IMR-90 (cell line): Measurements from ENCODE around the gene CXCL17. TPM values are rescaled to one million over a fixed set of nuclear protein-coding genes. Genes with fewer than 3 reads are reported as not detected.

ENCODE experiments used
- ATAC-seq: fragments of 200-7000 bp; cut with Tn5 transposase; 2 replicates; pipeline ENCODE4 v1.9.1; 2020; ENCODE audit warnings: low read depth, mild to moderate bottlenecking, moderate library complexity
- BruUV-seq: library from RNA; stranded (reverse); fragments of 400-500 nt; replicated peaks from 2 replicates; lab custom pipeline; 2021; lab: Mats Ljungman, UMichigan
- CTCF ChIA-PET: fragments of 300-600 bp; formaldehyde crosslinking; extraction: SDS; loops from one replicate; lab custom pipeline; 2021; ENCODE audit warnings: antibody characterized with exemption; lab: Yijun Ruan, JAX
- POLR2A ChIA-PET: fragments of 300-600 bp; sonication (Branson Sonifier 250); formaldehyde crosslinking; loops from one replicate; lab custom pipeline; 2022; ENCODE audit warnings: antibody characterized with exemption; ENCODE audit not compliant: unreplicated experiment; lab: Charles Lee
- DNase-seq: peaks from one replicate; pipeline ENCODE4 v3.0.0; 2013
- H2AFZ ChIP-seq: replicated peaks from 2 replicates; pipeline ENCODE3; 2013; ENCODE audit warnings: low read length, mild to moderate bottlenecking; ENCODE audit not compliant: poor library complexity
- H2AK5ac ChIP-seq: 2 replicates; pipeline ENCODE4 v1.6.1; 2013; ENCODE audit warnings: low read depth, low read length, inconsistent platforms
- H2AK9ac ChIP-seq: replicated peaks from 2 replicates; pipeline ENCODE3; 2013; ENCODE audit warnings: mild to moderate bottlenecking, low read depth, low read length, moderate library complexity; ENCODE audit not compliant: poor library complexity
- H2BK120ac ChIP-seq: 2 replicates; pipeline ENCODE4 v1.6.1; 2013; ENCODE audit warnings: low read depth, low read length, inconsistent platforms
- H2BK15ac ChIP-seq: 3 replicates; pipeline ENCODE4 v1.6.1; 2013; ENCODE audit warnings: low read depth, low read length, inconsistent platforms
- H2BK20ac ChIP-seq: 2 replicates; pipeline ENCODE4 v1.6.1; 2013; ENCODE audit warnings: low read depth, mild to moderate bottlenecking, inconsistent platforms, low read length, moderate library complexity
- H2BK5ac ChIP-seq: 2 replicates; pipeline ENCODE4 v1.6.1; 2013; ENCODE audit warnings: mild to moderate bottlenecking, low read depth, low read length, inconsistent platforms; ENCODE audit not compliant: poor library complexity, severe bottlenecking
- H3K14ac ChIP-seq: replicated peaks from 2 replicates; pipeline ENCODE4 v1.6.1; 2013; ENCODE audit warnings: low read depth, low read length, inconsistent platforms
- H3K18ac ChIP-seq: 2 replicates; pipeline ENCODE4 v1.6.1; 2013; ENCODE audit warnings: low read depth, low read length, control low read depth
- H3K23ac ChIP-seq: 2 replicates; pipeline ENCODE4 v1.6.1; 2013; ENCODE audit warnings: low read depth, low read length, inconsistent platforms
- H3K27ac ChIP-seq: 2 replicates; pipeline ENCODE4 v1.5.1; 2013; ENCODE audit warnings: mild to moderate bottlenecking, control low read depth, low read length; ENCODE audit not compliant: insufficient read depth
- H3K27me3 ChIP-seq: 2 replicates; pipeline ENCODE4 v1.6.1; 2013; ENCODE audit warnings: low read length; ENCODE audit not compliant: control insufficient read depth, insufficient read depth
- H3K36me3 ChIP-seq: 2 replicates; pipeline ENCODE4 v1.6.1; 2013; ENCODE audit warnings: low read length, mixed read lengths; ENCODE audit not compliant: control insufficient read depth, insufficient read depth
- H3K4ac ChIP-seq: 2 replicates; pipeline ENCODE4 v1.6.1; 2013; ENCODE audit warnings: low read depth, low read length, inconsistent platforms
- H3K4me1 ChIP-seq: 2 replicates; pipeline ENCODE4 v1.6.1; 2013; ENCODE audit warnings: low read length, mixed read lengths; ENCODE audit not compliant: control insufficient read depth, insufficient read depth
- H3K4me2 ChIP-seq: 2 replicates; pipeline ENCODE4 v1.6.1; 2013; ENCODE audit warnings: low read depth, mild to moderate bottlenecking, control low read depth, low read length, moderate library complexity
- H3K4me3 ChIP-seq: 2 replicates; pipeline ENCODE4 v1.5.1; 2013; ENCODE audit warnings: low read depth, mild to moderate bottlenecking, control low read depth, low read length, moderate library complexity; ENCODE audit not compliant: insufficient read depth
- H3K56ac ChIP-seq: 2 replicates; pipeline ENCODE4 v1.6.1; 2013; ENCODE audit warnings: low read length, inconsistent platforms; ENCODE audit not compliant: insufficient read depth; ENCODE audit errors: extremely low read depth
- H3K79me1 ChIP-seq, 2 experiments: 2 replicates each; pipeline ENCODE4 v1.6.1; 2013; ENCODE audit warnings: low read length in 2 of 2, inconsistent platforms in 1 of 2, low read depth in 1 of 2
- H3K9ac ChIP-seq: 2 replicates; pipeline ENCODE4 v1.6.1; 2013; ENCODE audit warnings: low read depth, low read length, control low read depth
- H3K9me1 ChIP-seq: 2 replicates; pipeline ENCODE4 v1.6.1; 2013; ENCODE audit warnings: low read length, inconsistent platforms; ENCODE audit not compliant: insufficient read depth
- H3K9me3 ChIP-seq: 2 replicates; pipeline ENCODE4 v1.6.1; 2013; ENCODE audit warnings: low read length; ENCODE audit not compliant: control insufficient read depth, insufficient read depth
- H4K20me1 ChIP-seq: 2 replicates; pipeline ENCODE4 v1.6.1; 2013; ENCODE audit warnings: low read length, inconsistent platforms; ENCODE audit not compliant: insufficient read depth
- H4K5ac ChIP-seq: 2 replicates; pipeline ENCODE4 v1.6.1; 2013; ENCODE audit warnings: mild to moderate bottlenecking, low read depth, low read length, control low read depth
- H4K8ac ChIP-seq, 2 experiments: 2 replicates each; pipeline ENCODE4 v1.6.1; 2013; ENCODE audit warnings: low read depth in 2 of 2, low read length in 2 of 2, control low read depth in 1 of 2, inconsistent platforms in 1 of 2
- H4K91ac ChIP-seq: 2 replicates; pipeline ENCODE4 v1.6.1; 2013; ENCODE audit warnings: low read depth, low read length, inconsistent platforms; ENCODE audit not compliant: insufficient read depth
- NFE2L2 ChIP-seq: fragments of 150-350 bp; IDR thresholded peaks from 2 replicates; pipeline ENCODE4 v1.6.1; 2016; ENCODE audit warnings: low read depth, mild to moderate bottlenecking, low read length
- WGBS, 2 experiments: methylation state at CpG; one replicate each; pipeline versions ENCODE4 v1.1.5 to v1.1.7; 2013; ENCODE audit warnings: missing lambda C conversion rate in 2 of 2; ENCODE audit not compliant: insufficient read length in 1 of 2; ENCODE audit errors: extremely low coverage in 2 of 2; 5-methylcytosine and 5-hydroxymethylcytosine counted together
- dilution Hi-C: fragments of 300-500 bp; cut with HindIII; formaldehyde crosslinking; loops from one replicate; pipeline ENCODE4 v1.14.3; 2018; ENCODE audit warnings: low sequenced_read_pairs; ENCODE audit not compliant: unreplicated experiment
- in situ Hi-C: fragments of 300-500 bp; cut with MboI; formaldehyde crosslinking; loops from 3 replicates; pipeline ENCODE4 v1.14.3; 2019; ENCODE audit warnings: low sequenced_read_pairs, inconsistent platforms, mixed read lengths
- intact Hi-C: fragments of 100-400 bp; cut with micrococcal nuclease; formaldehyde crosslinking; loops from 2 replicates; pipeline ENCODE4 v1.10.0; 2022
- polyA plus RNA-seq, 3 experiments: library from polyadenylated mRNA; depleted of rRNA; stranded (reverse); fragments of >200 nt; gene quantifications; 2 replicates each; pipeline ENCODE4 v1.2.3, GENCODE V29; 2012; ENCODE audit warnings: low replicate concordance in 1 of 3
- total RNA-seq: library from RNA; depleted of rRNA; stranded (reverse); fragments of >200 nt; gene quantifications from 2 replicates; pipeline ENCODE4 v1.2.3, GENCODE V29; 2012

CXCL17 gene
- total and polyA plus RNA-seq, 2 of the 4 experiments (the other 2 are of a cell fraction): not detected

DNA sequence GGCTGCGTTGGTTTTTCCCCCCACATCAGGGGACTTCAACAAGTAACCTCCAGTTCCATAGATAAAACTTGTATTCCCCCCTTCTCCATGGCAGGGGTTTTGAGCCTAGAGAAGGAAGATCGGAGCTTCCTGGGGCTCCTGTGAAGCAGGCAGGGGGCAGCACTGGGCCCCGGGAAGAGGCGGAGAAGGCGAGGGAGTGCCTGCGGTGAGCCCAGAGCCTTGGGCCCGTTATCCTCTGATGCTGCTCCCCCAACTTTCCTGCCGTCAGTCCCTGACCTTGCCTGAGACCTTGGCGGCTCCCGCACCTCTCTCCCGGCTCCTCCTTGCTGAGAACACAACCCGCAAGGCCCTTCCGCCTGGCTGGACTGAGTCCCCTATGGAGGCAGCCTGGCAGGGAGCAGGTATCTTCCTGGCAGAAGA is 18.0 kb downstream of the CXCL17 start:
- Histone ChIP-seq H3K27me3 (no peaks in the 10 kb centered on the region), H2BK5ac (no peak overlapping the region), H3K56ac (no peak overlapping the region), H4K91ac (no peak overlapping the region), H3K4me2 (no peak overlapping the region), H2AK9ac (no peak overlapping the region), H4K8ac (no peak overlapping the region), H3K9me1 (peaks cover 11% of the 10 kb centered on the region), H3K18ac (no peak overlapping the region), H3K23ac (no peak overlapping the region), H3K27ac (no peak overlapping the region), H3K4me3 (no peak overlapping the region), H3K4ac (no peak overlapping the region), H2BK120ac (no peak overlapping the region), H4K20me1 (peaks cover 8% of the 10 kb centered on the region; the same call in 1 of the 2 replicates), H2AK5ac (no peak overlapping the region), H3K79me1 (peaks cover 4 to 18% of the 10 kb centered on the region in 2 experiments; a peak in 2 of 4 replicates), H3K4me1 (peaks cover 9% of the 10 kb centered on the region), H2AFZ (peak overlapping the region; percentile 96), H2BK15ac (no peak overlapping the region), H2BK20ac (no peak overlapping the region), H3K36me3 (no peaks in the 10 kb centered on the region), H3K9ac (no peak overlapping the region), H4K5ac (no peak overlapping the region), H3K14ac (no peak overlapping the region), H3K9me3 (no peaks in the 10 kb centered on the region)
- WGBS, 2 experiments: 66% methylated on average over 5 of the region's 13 CpGs; no CpG with 5 or more reads in 1 of the 2 experiments
- no peak for DNase-seq
- ATAC-seq: no peak
- in situ Hi-C loops: no loop called here
- BruUV-seq: no TSS peak
- ChIA-PET POLR2A (no interaction called here), CTCF (interaction anchor here (0.9 to 2.4 kb wide), 3 partner anchors 9 to 24 kb away, joined by 3 to 8 read pairs (median 4); no protein-coding TSS in a partner anchor)
- dilution Hi-C loops: no loop called here
- no peak for TF ChIP-seq NFE2L2
- intact Hi-C loops: no loop called here
